Heart left ventricle (tissue), 13 donors: Measurements from ENCODE around the gene GIPC1.

Experiments used
- CTCF ChIP-seq, 12 donors: fragments of 200-600 bp; sonication (generic) in 4 of 12; IDR thresholded peaks; one replicate each; pipeline versions ENCODE4 v1.5.0 to v1.8.0; 2018 to 2022; ENCODE audit warnings: antibody characterized with exemption in 12 of 12, mild to moderate bottlenecking in 5 of 12
- POLR2A ChIP-seq, 2 donors: fragments of 450-650 bp; IDR thresholded peaks; one replicate each; pipeline ENCODE4 v1.6.1; 2017; ENCODE audit warnings: antibody characterized with exemption in 2 of 2, mild to moderate bottlenecking in 2 of 2, moderate library complexity in 2 of 2
- donor health status: ischemic (EF 13 %, LVEDD 7.1; RV severe dilation, severe dysfunction).
- donor health status: DM: no; HTN: yes; CAD: no.
- donor health status: DM: no; HTN: no; CAD: no.
- donor health status: ischemic (EF 25% LVEDD 6.9; RV normal size, moderate dysfunction).
- donor health status: ischemic (EF 25% LVEDD 5.7; RV mildly dilated, moderate dysfunction).
- donor health status: ischemic (EF 35%, LVEDD 5.7; RV mildly dilated, moderate dysfunction).
- donor health status: nonischemic (EF 11% LVEDD 7.7; RV severe dilation, severe dysfunction).
- donor health status: DM: yes; HTN: yes; CAD: no.
- donor health status: PGD.
- donor health status: ischemic (EF 29% LVEDD 5.4; RV normal size, mild dysfunction).
- donor health status: nonischemic (EF 23%, LVEDD 6.1; RV moderate dilation, normal function).

GRCh38 chr19:14507704-14508542 lies 12.0 kb upstream of the GIPC1 start:
- no peak for TF ChIP-seq CTCF (IDR thresholded peaks at IDR 0.05)
- no peak for TF ChIP-seq POLR2A (IDR thresholded peaks at IDR 0.05)
